ENCODE results near the gene PCBD1.

PCBD1 gene

DNA sequence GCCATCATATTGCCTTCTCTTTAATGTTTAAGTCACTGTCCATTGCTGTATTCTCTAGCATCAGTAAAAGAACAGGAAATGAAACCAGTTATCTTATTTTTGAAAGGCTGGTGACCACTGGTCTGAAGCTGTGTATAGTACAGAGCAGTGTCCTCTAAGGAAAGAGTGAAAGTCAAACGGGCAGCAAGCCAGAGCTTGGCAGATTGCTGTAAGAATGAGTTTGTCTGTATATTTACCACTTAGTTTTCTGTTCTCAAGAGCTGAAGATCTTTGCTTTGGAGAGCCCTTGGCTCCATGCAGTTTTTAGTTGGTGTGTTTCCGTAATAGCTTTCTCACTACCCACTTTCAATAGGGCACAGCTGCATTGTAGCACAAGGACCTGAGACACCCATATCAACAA lies 31.9 kb downstream of the PCBD1 start:
- H3K4me3 ChIP-seq (ENCODE audit: low read length) = no peak overlapping the region
- peaks cover 77% of the 10 kb centered on the region for H3K36me3 ChIP-seq (ENCODE audit: control insufficient read depth, insufficient read depth, low read length, severe bottlenecking)
- H3K9ac ChIP-seq (ENCODE audit: low read length) = no peak overlapping the region
- no peaks in the 10 kb centered on the region for H3K27me3 ChIP-seq (replicated peaks; ENCODE audit: control insufficient read depth, insufficient read depth, low read length)
- H3K9me3 ChIP-seq (ENCODE audit: control insufficient read depth, low read length) = no peaks in the 10 kb centered on the region
- no peak for DNase-seq (ENCODE audit: low read depth)
- no peaks in the 10 kb centered on the region for H3K4me1 ChIP-seq (ENCODE audit: control insufficient read depth, insufficient read depth, low read length)

DNA sequence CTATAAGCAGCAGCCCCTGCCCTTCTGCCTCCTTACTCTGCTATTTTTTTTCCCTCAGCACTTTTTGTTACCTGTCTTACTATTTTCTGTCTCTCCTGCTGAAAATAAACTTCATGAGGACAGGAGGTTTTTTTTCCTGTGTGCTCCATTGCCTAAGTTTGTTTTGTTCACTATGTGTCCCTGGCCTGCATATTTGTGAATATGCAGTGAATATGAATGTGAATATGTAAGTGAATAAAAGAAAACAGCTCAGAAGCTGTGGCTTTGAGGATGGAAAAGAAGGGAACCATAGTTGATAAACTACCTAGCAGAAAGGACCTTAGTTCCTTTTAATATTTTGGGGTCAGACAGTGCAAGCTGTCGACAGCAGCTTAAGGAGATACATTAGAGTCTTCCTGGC lies 34.9 kb downstream of the PCBD1 start:
- no peak for DNase-seq (ENCODE audit: low read depth)
- Histone ChIP-seq H3K9ac (ENCODE audit: low read length) (no peak overlapping the region), H3K9me3 (ENCODE audit: control insufficient read depth, low read length) (no peaks in the 10 kb centered on the region), H3K4me3 (ENCODE audit: low read length) (no peak overlapping the region), H3K36me3 (ENCODE audit: control insufficient read depth, insufficient read depth, low read length, severe bottlenecking) (peaks cover 56% of the 10 kb centered on the region), H3K27me3 (replicated peaks; ENCODE audit: control insufficient read depth, insufficient read depth, low read length) (no peaks in the 10 kb centered on the region), H3K4me1 (ENCODE audit: control insufficient read depth, insufficient read depth, low read length) (peaks cover 6% of the 10 kb centered on the region)

DNA sequence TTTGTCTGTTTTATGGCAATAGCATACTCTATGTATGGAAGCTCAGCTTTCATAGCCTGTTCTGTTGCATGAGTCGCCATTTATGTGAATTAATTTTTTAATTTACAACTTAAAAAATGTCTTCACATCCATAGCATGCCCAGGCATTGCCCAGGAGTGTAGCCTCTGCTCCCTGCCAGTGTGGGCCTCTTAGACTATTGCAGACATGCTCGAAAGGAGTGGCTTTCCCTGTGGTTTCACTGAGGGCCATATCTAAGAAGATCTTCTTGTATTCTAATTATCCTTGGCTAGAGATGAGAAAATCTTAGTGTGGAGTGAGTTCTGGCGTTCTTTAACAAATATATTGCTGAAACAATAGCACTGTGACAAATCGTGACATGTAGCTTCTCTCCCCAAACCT lies 35.3 kb downstream of the PCBD1 start:
- Histone ChIP-seq H3K36me3 (ENCODE audit: control insufficient read depth, insufficient read depth, low read length, severe bottlenecking) (peaks cover 51% of the 10 kb centered on the region), H3K9me3 (ENCODE audit: control insufficient read depth, low read length) (no peaks in the 10 kb centered on the region), H3K27me3 (replicated peaks; ENCODE audit: control insufficient read depth, insufficient read depth, low read length) (no peaks in the 10 kb centered on the region), H3K9ac (ENCODE audit: low read length) (no peak overlapping the region), H3K4me1 (ENCODE audit: control insufficient read depth, insufficient read depth, low read length) (peaks cover 7% of the 10 kb centered on the region), H3K4me3 (ENCODE audit: low read length) (no peak overlapping the region)
- no peak for DNase-seq (ENCODE audit: low read depth)

DNA sequence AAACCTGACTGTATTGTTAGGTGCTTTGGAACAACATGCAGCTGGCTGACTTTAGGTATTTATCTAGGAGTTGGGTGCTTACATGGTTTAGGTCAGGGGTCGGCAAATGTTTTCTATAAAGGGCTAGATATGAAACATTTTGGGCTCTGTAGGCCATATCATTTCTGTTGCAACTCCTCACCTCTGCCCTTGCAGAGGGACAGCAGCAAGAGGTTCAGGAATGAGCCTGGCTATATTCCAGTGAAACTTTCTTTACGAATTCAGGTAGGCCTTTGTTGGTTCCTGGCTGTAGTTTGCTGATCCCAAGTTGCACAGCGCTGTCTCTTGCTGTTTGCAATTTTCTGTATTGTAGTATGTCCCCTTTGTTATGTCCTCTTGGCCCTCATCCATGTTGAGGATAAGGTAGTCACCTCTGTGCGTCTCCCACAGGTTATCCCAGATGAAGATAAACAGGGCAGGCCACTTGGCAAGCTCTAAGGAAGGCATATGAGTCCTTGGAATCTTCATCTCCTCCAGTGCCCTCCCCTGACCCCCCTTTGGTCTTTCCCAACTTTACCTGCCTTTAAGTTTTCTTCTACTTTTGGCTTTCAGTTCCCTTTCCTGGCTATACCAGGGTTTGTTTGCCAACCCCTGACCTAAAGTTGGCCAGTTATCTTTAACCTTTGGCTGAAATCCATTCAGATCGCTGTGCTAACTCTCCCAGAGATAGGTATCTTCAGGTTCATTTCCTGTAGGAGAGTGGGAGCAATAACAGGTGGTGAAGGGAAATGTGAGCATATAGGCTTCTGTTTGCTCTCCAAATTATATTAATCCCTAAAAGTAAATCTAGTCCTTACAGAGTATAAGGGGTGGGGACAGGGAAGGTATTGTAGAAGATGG lies 36.5 kb downstream of the PCBD1 start:
- H3K9me3 ChIP-seq (ENCODE audit: control insufficient read depth, low read length) = no peaks in the 10 kb centered on the region
- no peaks in the 10 kb centered on the region for H3K27me3 ChIP-seq (replicated peaks; ENCODE audit: control insufficient read depth, insufficient read depth, low read length)
- no peak overlapping the region for H3K9ac ChIP-seq (ENCODE audit: low read length)
- peaks cover 39% of the 10 kb centered on the region for H3K36me3 ChIP-seq (ENCODE audit: control insufficient read depth, insufficient read depth, low read length, severe bottlenecking)
- no peak overlapping the region for H3K4me3 ChIP-seq (ENCODE audit: low read length)
- peaks cover 13% of the 10 kb centered on the region for H3K4me1 ChIP-seq (ENCODE audit: control insufficient read depth, insufficient read depth, low read length)
- no peak for DNase-seq (ENCODE audit: low read depth)

DNA sequence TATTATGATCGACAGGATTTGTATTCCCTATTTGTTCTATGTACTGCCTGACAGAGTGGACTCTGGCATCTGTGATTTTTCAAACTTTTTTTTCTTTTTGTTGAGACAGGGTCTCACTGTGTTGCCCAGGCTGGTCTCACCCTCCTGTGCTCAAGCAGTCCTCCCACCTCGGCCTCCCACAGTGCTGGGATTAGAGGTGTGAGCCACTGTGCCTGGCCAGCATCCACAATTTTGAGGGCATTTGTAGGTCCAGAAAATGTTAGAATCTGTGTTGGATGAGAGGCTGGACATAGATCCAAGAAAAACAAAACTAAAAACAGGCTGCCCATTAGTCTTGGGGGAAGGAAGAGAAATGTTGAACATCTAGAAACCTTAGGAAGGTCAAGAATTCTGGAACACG lies 38.3 kb downstream of the PCBD1 start:
- peak; percentile 31 for DNase-seq (ENCODE audit: low read depth)
- Histone ChIP-seq H3K27me3 (replicated peaks; ENCODE audit: control insufficient read depth, insufficient read depth, low read length) (no peaks in the 10 kb centered on the region), H3K36me3 (ENCODE audit: control insufficient read depth, insufficient read depth, low read length, severe bottlenecking) (peaks cover 45% of the 10 kb centered on the region), H3K9me3 (ENCODE audit: control insufficient read depth, low read length) (no peaks in the 10 kb centered on the region), H3K4me1 (ENCODE audit: control insufficient read depth, insufficient read depth, low read length) (peaks cover 13% of the 10 kb centered on the region), H3K9ac (ENCODE audit: low read length) (no peak overlapping the region), H3K4me3 (ENCODE audit: low read length) (no peak overlapping the region)

DNA sequence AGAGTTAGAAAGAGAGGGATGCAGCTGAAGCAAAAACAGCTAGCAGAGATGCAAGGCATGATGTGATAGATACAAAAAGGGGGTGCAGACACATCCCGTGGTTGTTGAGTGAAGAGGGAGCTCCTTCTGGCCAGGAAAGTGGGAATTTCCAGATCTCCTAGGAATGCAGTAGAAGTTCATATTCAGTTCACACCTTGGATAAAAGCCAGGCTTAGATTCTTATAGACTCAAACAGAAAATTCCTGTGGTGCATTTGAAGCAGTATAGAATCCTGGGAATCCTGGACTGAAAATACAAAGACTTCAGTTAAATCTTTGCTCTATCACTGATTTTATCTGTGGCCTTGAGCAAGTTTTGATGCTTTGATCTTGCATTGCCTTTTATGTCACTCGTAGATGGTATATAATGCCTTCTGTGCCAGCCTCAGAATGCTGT lies 38.8 kb downstream of the PCBD1 start:
- H3K27me3 ChIP-seq (replicated peaks; ENCODE audit: control insufficient read depth, insufficient read depth, low read length) = no peaks in the 10 kb centered on the region
- no peak overlapping the region for H3K4me3 ChIP-seq (ENCODE audit: low read length)
- no peak overlapping the region for H3K9ac ChIP-seq (ENCODE audit: low read length)
- no peaks in the 10 kb centered on the region for H3K9me3 ChIP-seq (ENCODE audit: control insufficient read depth, low read length)
- peak; percentile 82 for DNase-seq (ENCODE audit: low read depth)
- peaks cover 13% of the 10 kb centered on the region for H3K4me1 ChIP-seq (ENCODE audit: control insufficient read depth, insufficient read depth, low read length)
- peaks cover 40% of the 10 kb centered on the region for H3K36me3 ChIP-seq (ENCODE audit: control insufficient read depth, insufficient read depth, low read length, severe bottlenecking)

DNA sequence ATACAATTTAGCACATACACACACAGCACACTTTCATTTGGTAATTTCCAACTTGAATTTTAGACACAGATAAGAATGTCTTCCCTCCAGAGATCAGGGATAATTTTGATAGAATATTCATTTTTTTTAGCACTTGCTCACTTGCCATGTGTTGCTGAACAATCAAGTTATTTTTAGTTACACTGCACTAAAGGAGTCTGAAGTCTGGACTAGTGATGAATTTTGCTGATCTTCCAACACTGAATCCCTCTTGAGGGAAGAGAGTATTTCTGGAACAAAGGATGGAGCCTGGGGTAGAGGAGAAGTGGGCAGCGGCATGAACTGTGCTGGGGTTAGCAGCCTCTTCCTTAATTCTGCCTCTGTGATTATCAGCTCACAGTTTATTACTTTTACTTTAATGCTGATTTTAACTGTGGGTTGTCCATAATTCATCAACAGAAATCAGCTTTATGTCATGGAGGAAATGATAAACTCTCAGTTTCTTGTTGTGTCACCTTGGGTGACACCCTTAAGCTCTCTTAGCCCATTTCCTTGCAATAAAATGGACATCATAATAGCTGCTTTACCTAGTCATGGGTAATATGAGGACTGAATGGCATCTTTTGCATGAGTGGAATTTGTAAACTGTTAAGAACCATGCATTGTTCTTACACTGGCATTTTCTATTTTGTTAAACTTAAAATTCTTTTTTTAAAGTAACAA lies 40.6 kb downstream of the PCBD1 start:
- no peak overlapping the region for H3K4me3 ChIP-seq (ENCODE audit: low read length)
- no peaks in the 10 kb centered on the region for H3K27me3 ChIP-seq (replicated peaks; ENCODE audit: control insufficient read depth, insufficient read depth, low read length)
- DNase-seq (ENCODE audit: low read depth) = no peak
- H3K9ac ChIP-seq (ENCODE audit: low read length) = no peak overlapping the region
- H3K9me3 ChIP-seq (ENCODE audit: control insufficient read depth, low read length) = no peaks in the 10 kb centered on the region
- H3K36me3 ChIP-seq (ENCODE audit: control insufficient read depth, insufficient read depth, low read length, severe bottlenecking) = peaks cover 33% of the 10 kb centered on the region
- peaks cover 13% of the 10 kb centered on the region for H3K4me1 ChIP-seq (ENCODE audit: control insufficient read depth, insufficient read depth, low read length)

DNA sequence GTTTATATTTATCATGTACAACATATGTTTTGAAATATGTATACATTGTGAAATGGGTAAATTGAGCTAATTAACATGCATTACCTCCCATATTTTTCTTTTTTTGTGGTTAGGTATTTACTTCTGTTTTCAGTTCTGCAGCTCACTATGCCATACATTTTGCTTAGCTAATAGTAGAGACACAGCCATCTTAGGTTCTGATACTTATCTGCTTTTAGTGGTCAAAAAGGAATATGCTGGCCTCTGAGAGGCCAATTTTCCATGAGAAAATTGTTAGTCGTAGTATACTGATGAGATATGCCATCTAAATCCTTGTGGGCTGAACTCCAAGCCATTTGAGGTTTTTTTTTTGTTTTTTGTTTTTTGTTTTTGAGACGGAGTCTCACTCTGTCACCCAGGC lies 41.6 kb downstream of the PCBD1 start:
- Histone ChIP-seq H3K27me3 (replicated peaks; ENCODE audit: control insufficient read depth, insufficient read depth, low read length) (no peaks in the 10 kb centered on the region), H3K4me1 (ENCODE audit: control insufficient read depth, insufficient read depth, low read length) (peaks cover 13% of the 10 kb centered on the region), H3K4me3 (ENCODE audit: low read length) (no peak overlapping the region), H3K36me3 (ENCODE audit: control insufficient read depth, insufficient read depth, low read length, severe bottlenecking) (peaks cover 26% of the 10 kb centered on the region), H3K9me3 (ENCODE audit: control insufficient read depth, low read length) (no peaks in the 10 kb centered on the region), H3K9ac (ENCODE audit: low read length) (no peak overlapping the region)
- DNase-seq (ENCODE audit: low read depth) = no peak

DNA sequence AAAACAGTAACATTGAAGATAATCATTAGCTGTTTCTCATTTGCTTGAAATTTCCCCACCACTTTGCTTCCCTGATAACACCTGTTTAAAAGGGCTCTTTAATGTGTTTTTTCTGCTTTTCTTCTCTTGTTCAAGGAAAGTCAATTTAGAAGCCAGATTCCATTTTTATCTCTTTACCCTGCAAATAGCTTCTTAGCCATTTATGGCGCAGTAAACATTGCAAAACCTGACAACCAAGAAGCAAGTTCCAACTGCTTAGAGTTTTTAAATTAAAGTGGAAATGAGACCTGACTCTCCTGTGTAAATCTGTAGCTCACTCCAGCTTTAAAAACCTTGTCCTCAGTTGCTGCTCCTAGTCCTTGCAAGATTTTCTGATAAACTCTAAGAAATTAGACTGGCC lies 42.5 kb downstream of the PCBD1 start:
- Histone ChIP-seq H3K4me1 (ENCODE audit: control insufficient read depth, insufficient read depth, low read length) (peaks cover 13% of the 10 kb centered on the region), H3K36me3 (ENCODE audit: control insufficient read depth, insufficient read depth, low read length, severe bottlenecking) (peaks cover 17% of the 10 kb centered on the region), H3K27me3 (replicated peaks; ENCODE audit: control insufficient read depth, insufficient read depth, low read length) (no peaks in the 10 kb centered on the region), H3K4me3 (ENCODE audit: low read length) (no peak overlapping the region), H3K9me3 (ENCODE audit: control insufficient read depth, low read length) (no peaks in the 10 kb centered on the region), H3K9ac (ENCODE audit: low read length) (no peak overlapping the region)
- DNase-seq (ENCODE audit: low read depth) = no peak

DNA sequence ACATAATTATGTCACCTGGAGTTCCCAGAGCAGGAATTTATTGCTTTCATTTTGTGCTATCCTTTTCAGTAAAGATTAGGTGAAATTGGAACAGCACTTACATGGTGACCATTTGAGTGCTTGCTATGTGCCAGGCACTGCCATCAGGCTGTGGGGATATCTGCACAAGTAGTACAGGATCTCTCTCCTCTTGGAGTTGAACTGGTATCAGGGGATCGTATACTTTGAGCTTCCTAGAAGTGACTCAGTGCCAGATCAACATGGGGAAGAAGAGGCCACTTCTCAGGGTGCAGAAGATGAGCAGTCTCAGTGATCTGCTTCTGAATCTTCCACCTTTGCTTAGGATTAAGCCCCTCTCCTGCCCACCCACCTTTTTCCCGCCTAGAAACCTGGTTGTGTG lies 43.1 kb downstream of the PCBD1 start:
- Histone ChIP-seq H3K27me3 (replicated peaks; ENCODE audit: control insufficient read depth, insufficient read depth, low read length) (no peaks in the 10 kb centered on the region), H3K9me3 (ENCODE audit: control insufficient read depth, low read length) (no peaks in the 10 kb centered on the region), H3K9ac (ENCODE audit: low read length) (no peak overlapping the region), H3K4me3 (ENCODE audit: low read length) (no peak overlapping the region), H3K36me3 (ENCODE audit: control insufficient read depth, insufficient read depth, low read length, severe bottlenecking) (peaks cover 17% of the 10 kb centered on the region), H3K4me1 (ENCODE audit: control insufficient read depth, insufficient read depth, low read length) (peaks cover 13% of the 10 kb centered on the region)
- DNase-seq (ENCODE audit: low read depth) = no peak

DNA sequence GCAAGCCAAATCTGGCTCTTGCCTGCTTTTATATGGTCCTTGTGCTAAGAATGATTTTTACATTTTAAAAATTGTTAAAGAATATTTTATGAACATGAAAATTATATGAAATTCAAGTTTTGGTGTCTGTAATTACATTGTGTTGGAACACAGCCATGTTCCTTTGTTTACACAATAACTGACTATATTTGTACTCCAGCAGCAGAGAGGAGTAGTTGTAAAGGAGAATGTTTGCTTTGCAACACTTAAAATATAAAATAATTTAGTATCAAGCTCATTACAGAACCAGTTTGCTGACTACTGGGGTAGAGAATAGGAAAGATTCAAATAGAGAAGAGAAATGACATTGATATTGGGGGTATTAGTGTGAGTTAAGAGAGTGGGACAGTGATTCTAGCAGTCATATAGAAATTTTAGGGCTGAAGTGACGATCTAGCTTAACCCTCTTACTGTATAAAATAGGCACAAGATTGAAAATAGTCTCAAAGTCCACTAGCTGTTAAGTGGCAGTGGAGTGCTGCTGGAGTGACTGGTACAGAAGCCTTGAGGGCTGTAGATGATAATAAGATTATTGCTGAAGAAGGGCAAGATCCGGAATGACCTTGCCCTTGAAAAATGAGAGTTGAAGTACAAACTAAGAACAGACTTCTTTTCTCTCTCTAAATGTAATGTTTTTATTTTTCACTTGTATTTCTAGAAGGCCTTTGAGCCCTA lies 44.4 kb downstream of the PCBD1 start:
- peaks cover 8% of the 10 kb centered on the region for H3K4me1 ChIP-seq (ENCODE audit: control insufficient read depth, insufficient read depth, low read length)
- no peak overlapping the region for H3K9ac ChIP-seq (ENCODE audit: low read length)
- DNase-seq (ENCODE audit: low read depth) = no peak
- no peaks in the 10 kb centered on the region for H3K9me3 ChIP-seq (ENCODE audit: control insufficient read depth, low read length)
- H3K4me3 ChIP-seq (ENCODE audit: low read length) = no peak overlapping the region
- H3K27me3 ChIP-seq (replicated peaks; ENCODE audit: control insufficient read depth, insufficient read depth, low read length) = no peaks in the 10 kb centered on the region
- H3K36me3 ChIP-seq (ENCODE audit: control insufficient read depth, insufficient read depth, low read length, severe bottlenecking) = peaks cover 22% of the 10 kb centered on the region
